ENCODE measurements around the gene CD300H. TPM values are rescaled to one million over a fixed set of nuclear protein-coding genes. Genes with fewer than 3 reads are reported as not detected.

Gene CD300H
- polyA plus RNA-seq, 3 donors, result 57.9 to 148 (median 84.7) TPM

- Mint-ChIP-seq H3K27me3 (ENCODE audit: low read depth in 3 of 3) (peaks cover 0 to 13% (median 0%) of the 10 kb centered on the region in 3 donors), H3K9me3 (peaks cover 0 to 8% (median 3%) of the 10 kb centered on the region in 7 donors), H3K4me1 (peaks cover 87% of the 10 kb centered on the region), H3K36me3 (peaks cover 28 to 41% of the 10 kb centered on the region in 2 donors), H3K27ac (peak overlapping the region in 3 of 7 donors; percentile 26 to 75 (median 62)), H3K4me3 (no peak overlapping the region)
- H3K9ac ChIP-seq (ENCODE audit: insufficient read depth, low read length, poor library complexity, severe bottlenecking), result no peak overlapping the region
- peak overlapping the region in 1 of 3 experiments; percentile 6 for H3K4me3 ChIP-seq (replicated peaks in 1 of 3; ENCODE audit: low read depth in 2 of 3, low read length in 3 of 3)
- TF ChIP-seq CTCF (IDR thresholded peaks at IDR 0.05), result no peak
- H3K27ac ChIP-seq (ENCODE audit: low read depth in 1 of 2, low read length in 2 of 2), result peak overlapping the region in 1 of 2 donors; percentile 6
- no peak overlapping the region for H3K4me2 ChIP-seq (replicated peaks; ENCODE audit: extremely low read depth, low read length, poor library complexity, severe bottlenecking)
- intact Hi-C loops (cut with micrococcal nuclease), result loop anchor here in 1 of 2 donors (5.0 kb wide), 2 partner anchors 42 to 227 kb away; no protein-coding TSS in a partner anchor
- H3K79me2 ChIP-seq (ENCODE audit: insufficient read depth, low read length), result no peaks in the 10 kb centered on the region
- H3K9me3 ChIP-seq (replicated peaks in 1 of 2; ENCODE audit: control insufficient read depth in 1 of 2, insufficient read depth in 1 of 2, low read length in 2 of 2), result no peaks in the 10 kb centered on the region
- peaks cover 4 to 6% of the 10 kb centered on the region in 2 donors for H3K36me3 ChIP-seq (replicated peaks in 1 of 2; ENCODE audit: control insufficient read depth in 1 of 2, insufficient read depth in 2 of 2, low read length in 2 of 2)
- DNase-seq, result no peak
- no peaks in the 10 kb centered on the region for H3K27me3 ChIP-seq (ENCODE audit: control insufficient read depth in 2 of 2, insufficient read depth in 2 of 2, low read length in 2 of 2)
- H4K20me1 ChIP-seq (ENCODE audit: insufficient read depth, low read length), result peaks cover 3% of the 10 kb centered on the region
- WGBS (ENCODE audit: insufficient coverage), result 93% methylated on average over 5 of the region's 10 CpGs
- H2AFZ ChIP-seq (ENCODE audit: insufficient read depth, low read depth, low read length, poor library complexity, severe bottlenecking), result no peak overlapping the region
- peaks cover 82 to 85% of the 10 kb centered on the region in 2 donors for H3K4me1 ChIP-seq (ENCODE audit: control insufficient read depth in 1 of 2, insufficient read depth in 2 of 2, low read length in 2 of 2)
These were observed 37.5 kb upstream of the CD300H start for GRCh38 chr17:74604761-74605160.

- Mint-ChIP-seq H3K4me1 (peaks cover 92% of the 10 kb centered on the region), H3K9me3 (peaks cover 0 to 8% (median 3%) of the 10 kb centered on the region in 7 donors), H3K27ac (peak overlapping the region in 6 of 7 donors; percentile 46 to 95 (median 85)), H3K4me3 (no peak overlapping the region), H3K27me3 (ENCODE audit: low read depth in 3 of 3) (peaks cover 0 to 15% (median 0%) of the 10 kb centered on the region in 3 donors), H3K36me3 (peaks cover 28 to 41% of the 10 kb centered on the region in 2 donors)
- no peaks in the 10 kb centered on the region for H3K79me2 ChIP-seq (ENCODE audit: insufficient read depth, low read length)
- intact Hi-C loops (cut with micrococcal nuclease), result loop anchor here in 1 of 2 donors (5.0 kb wide), 2 partner anchors 42 to 227 kb away; no protein-coding TSS in a partner anchor
- H3K9me3 ChIP-seq (replicated peaks in 1 of 2; ENCODE audit: control insufficient read depth in 1 of 2, insufficient read depth in 1 of 2, low read length in 2 of 2), result no peaks in the 10 kb centered on the region
- peak overlapping the region; percentile 67 for H3K4me2 ChIP-seq (replicated peaks; ENCODE audit: extremely low read depth, low read length, poor library complexity, severe bottlenecking)
- H2AFZ ChIP-seq (ENCODE audit: insufficient read depth, low read depth, low read length, poor library complexity, severe bottlenecking), result no peak overlapping the region
- no peak for DNase-seq
- WGBS (ENCODE audit: insufficient coverage), result 76% methylated on average over 4 of the region's 6 CpGs
- H4K20me1 ChIP-seq (ENCODE audit: insufficient read depth, low read length), result no peaks in the 10 kb centered on the region
- no peaks in the 10 kb centered on the region for H3K27me3 ChIP-seq (ENCODE audit: control insufficient read depth in 2 of 2, insufficient read depth in 2 of 2, low read length in 2 of 2)
- TF ChIP-seq CTCF (IDR thresholded peaks at IDR 0.05), result no peak
- H3K4me1 ChIP-seq (ENCODE audit: control insufficient read depth in 1 of 2, insufficient read depth in 2 of 2, low read length in 2 of 2), result peaks cover 86 to 90% of the 10 kb centered on the region in 2 donors
- peak overlapping the region in 1 of 3 experiments; percentile 60 for H3K4me3 ChIP-seq (replicated peaks in 1 of 3; ENCODE audit: low read depth in 2 of 3, low read length in 3 of 3)
- H3K36me3 ChIP-seq (replicated peaks in 1 of 2; ENCODE audit: control insufficient read depth in 1 of 2, insufficient read depth in 2 of 2, low read length in 2 of 2), result peaks cover 4 to 6% of the 10 kb centered on the region in 2 donors
- peak overlapping the region; percentile 43 to 74 for H3K27ac ChIP-seq (ENCODE audit: low read depth in 1 of 2, low read length in 2 of 2)
- H3K9ac ChIP-seq (ENCODE audit: insufficient read depth, low read length, poor library complexity, severe bottlenecking), result no peak overlapping the region
These were observed 36.9 kb upstream of the CD300H start for GRCh38 chr17:74604200-74604599.
